GM12875 (cell line): Measurements from ENCODE around the gene PPM1K.

Experiments used
- H3K4me3 ChIP-seq: one replicate; pipeline ENCODE4 v1.5.1; 2011; ENCODE audit warnings: low read depth, low read length, control low read depth
- CTCF ChIP-seq: IDR thresholded peaks from 2 replicates; pipeline ENCODE4 v1.5.1; 2011; ENCODE audit warnings: low read depth, mild to moderate bottlenecking, control low read depth, inconsistent platforms, low read length, moderate library complexity, borderline replicate concordance; ENCODE audit not compliant: insufficient read depth

PPM1K gene

GRCh38 chr4:88284439-88285234 lies at the start of gene PPM1K:
TSS of gene PPM1K (minus strand) at chr4:88284561. CDS start at chr4:88278583, 5,978 bp downstream.
- TF ChIP-seq CTCF: no peak
- H3K4me3 ChIP-seq: peak within 1 kb of the TSS; percentile 61

GRCh38 chr4:88333741-88334405 lies 49.5 kb upstream of the PPM1K start:
- no peak for TF ChIP-seq CTCF
- no peak overlapping the region for H3K4me3 ChIP-seq

DNA sequence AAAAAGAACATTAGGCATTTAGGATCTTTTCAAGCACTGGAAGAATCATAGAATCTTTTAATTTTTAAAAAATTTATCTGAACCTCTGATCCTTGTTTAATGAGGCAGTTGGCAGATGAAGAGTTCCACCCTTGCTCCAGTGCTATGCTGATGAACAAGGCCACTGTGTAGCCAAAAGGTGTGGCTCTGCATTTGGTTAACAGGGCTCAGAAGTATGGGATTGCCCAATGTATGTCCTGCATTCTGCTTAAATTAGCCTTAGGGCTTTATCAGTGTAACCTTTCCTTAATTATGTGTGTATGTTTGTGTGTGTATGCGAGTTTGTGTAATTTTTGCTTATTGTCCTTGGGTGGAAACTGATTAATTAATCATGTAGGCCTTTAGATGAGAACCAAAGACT lies 43.3 kb upstream of the PPM1K start:
- no peak for TF ChIP-seq CTCF
- no peak overlapping the region for H3K4me3 ChIP-seq

- peak overlapping the region; percentile 26 for H3K4me3 ChIP-seq
- TF ChIP-seq CTCF: no peak
These were observed 36.5 kb upstream of the PPM1K start for GRCh38 chr4:88320780-88321373.

GRCh38 chr4:88320224-88320779 lies 35.9 kb upstream of the PPM1K start:
- TF ChIP-seq CTCF: no peak
- H3K4me3 ChIP-seq: peak overlapping the region; percentile 26

DNA sequence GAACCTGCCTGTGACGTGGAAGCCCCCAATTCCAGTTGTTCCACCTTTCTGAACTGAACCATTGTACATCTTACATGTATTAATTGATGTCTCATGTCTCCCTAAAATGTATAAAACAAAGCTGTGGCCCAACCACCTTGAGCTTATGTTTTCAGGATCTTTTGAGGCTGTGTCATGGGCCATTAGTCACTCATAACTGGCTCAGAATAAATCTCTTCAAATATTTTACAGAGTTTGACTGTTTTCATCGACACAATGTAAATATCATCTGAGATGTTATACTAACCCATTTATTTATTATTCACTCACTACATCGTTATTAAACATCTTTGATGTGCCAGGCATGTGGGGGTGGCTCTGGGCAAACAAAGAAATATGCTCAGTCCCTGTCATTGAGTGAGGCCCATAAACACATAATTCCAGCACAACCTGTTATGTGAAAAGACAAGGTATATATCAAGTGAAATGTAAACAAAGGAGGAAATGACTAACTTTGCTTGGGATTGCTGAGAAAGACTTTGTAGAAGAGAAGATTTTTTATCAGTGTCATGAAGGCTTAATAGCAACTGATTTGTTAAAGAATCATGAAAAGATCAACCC lies 34.5 kb upstream of the PPM1K start:
- H3K4me3 ChIP-seq: no peak overlapping the region
- TF ChIP-seq CTCF: no peak
